ENCODE data around the gene OLFML3.

OLFML3 gene

DNA sequence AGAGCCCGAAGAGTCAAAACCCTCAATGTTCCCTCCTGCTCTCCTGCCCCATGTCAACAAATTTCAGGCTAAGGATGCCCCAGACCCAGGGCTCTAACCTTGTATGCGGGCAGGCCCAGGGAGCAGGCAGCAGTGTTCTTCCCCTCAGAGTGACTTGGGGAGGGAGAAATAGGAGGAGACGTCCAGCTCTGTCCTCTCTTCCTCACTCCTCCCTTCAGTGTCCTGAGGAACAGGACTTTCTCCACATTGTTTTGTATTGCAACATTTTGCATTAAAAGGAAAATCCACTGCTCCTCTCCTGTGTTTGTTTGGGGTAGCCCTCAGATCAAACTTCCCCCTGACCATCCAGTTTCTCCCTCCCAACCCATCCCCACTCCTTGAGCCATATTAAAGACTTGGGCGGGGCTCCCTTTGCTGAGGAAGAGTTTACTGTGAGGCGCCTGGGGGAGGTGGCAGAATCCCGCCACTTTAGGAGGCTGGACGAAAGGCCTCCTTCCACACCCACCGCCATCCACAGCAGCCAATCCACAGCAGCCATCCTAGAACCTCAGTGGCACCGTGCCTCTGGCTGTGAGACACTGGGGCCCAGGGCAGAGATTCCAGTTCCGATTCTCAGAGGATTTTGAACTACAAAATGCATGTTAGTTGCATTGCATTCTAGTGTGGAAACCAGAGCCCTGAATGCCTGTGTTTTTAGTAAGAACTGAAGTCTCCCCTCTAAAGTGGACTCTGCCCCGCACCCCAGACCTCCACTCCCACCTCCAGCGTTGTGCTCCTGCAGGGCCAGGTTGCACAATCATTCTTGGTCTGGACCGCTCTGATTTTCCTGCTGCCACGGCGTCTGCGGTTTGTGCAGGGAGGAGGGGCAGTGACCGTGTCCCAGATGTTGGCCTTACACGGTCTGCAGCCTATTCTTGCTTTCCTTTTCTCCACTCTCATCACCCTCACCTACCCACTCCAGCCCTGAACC lies 3.0 kb downstream of the OLFML3 start:
- H3K27me3 ChIP-seq (replicated peaks; ENCODE audit: control insufficient read depth, insufficient read depth, low read length): no peaks in the 10 kb centered on the region
- peak; percentile 90 for DNase-seq (ENCODE audit: low read depth)
- H3K4me1 ChIP-seq (ENCODE audit: control insufficient read depth, insufficient read depth, low read length): peaks cover 71% of the 10 kb centered on the region
- H3K9me3 ChIP-seq (ENCODE audit: control insufficient read depth, low read length): no peaks in the 10 kb centered on the region
- peak overlapping the region; percentile 83 for H3K9ac ChIP-seq (ENCODE audit: low read length)
- H3K36me3 ChIP-seq (ENCODE audit: control insufficient read depth, insufficient read depth, low read length, severe bottlenecking): no peaks in the 10 kb centered on the region
- peak overlapping the region; percentile 82 for H3K4me3 ChIP-seq (ENCODE audit: low read length)

DNA sequence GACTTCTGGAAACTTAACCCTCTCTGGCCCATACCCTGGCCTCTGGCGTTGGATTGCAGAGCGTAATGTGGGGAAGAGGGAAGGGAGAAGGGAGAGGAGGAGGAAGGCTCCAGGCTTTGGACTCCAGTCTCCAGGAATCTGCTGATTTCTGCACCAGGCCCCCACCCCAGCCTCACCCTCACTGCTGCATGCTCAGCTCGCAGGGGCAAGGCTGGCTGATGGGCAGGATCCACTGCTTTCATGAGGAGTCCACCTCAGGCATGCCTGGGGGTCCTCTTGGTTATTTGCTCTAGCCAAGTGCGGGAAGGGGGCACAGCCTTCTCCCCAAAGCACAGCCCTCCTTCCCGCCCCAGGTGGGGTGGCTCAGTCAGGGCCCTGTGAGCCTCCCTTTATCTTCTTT lies 3.7 kb downstream of the OLFML3 start:
- Histone ChIP-seq H3K4me1 (ENCODE audit: control insufficient read depth, insufficient read depth, low read length) (peaks cover 66% of the 10 kb centered on the region), H3K4me3 (ENCODE audit: low read length) (peak overlapping the region; percentile 82), H3K27me3 (replicated peaks; ENCODE audit: control insufficient read depth, insufficient read depth, low read length) (no peaks in the 10 kb centered on the region)

GRCh38 chr1:113983391-113983790 lies 4.1 kb downstream of the OLFML3 start:
- DNase-seq (ENCODE audit: low read depth): no peak
- H3K9ac ChIP-seq (ENCODE audit: low read length): peak overlapping the region; percentile 83
- peaks cover 61% of the 10 kb centered on the region for H3K4me1 ChIP-seq (ENCODE audit: control insufficient read depth, insufficient read depth, low read length)
- no peaks in the 10 kb centered on the region for H3K9me3 ChIP-seq (ENCODE audit: control insufficient read depth, low read length)
- H3K4me3 ChIP-seq (ENCODE audit: low read length): peak overlapping the region; percentile 82
- no peaks in the 10 kb centered on the region for H3K36me3 ChIP-seq (ENCODE audit: control insufficient read depth, insufficient read depth, low read length, severe bottlenecking)
- no peaks in the 10 kb centered on the region for H3K27me3 ChIP-seq (replicated peaks; ENCODE audit: control insufficient read depth, insufficient read depth, low read length)

More for the DNA sequence above, 3.7 kb downstream of the OLFML3 start:
- Histone ChIP-seq H3K36me3 (ENCODE audit: control insufficient read depth, insufficient read depth, low read length, severe bottlenecking) (no peaks in the 10 kb centered on the region), H3K9ac (ENCODE audit: low read length) (peak overlapping the region; percentile 83), H3K9me3 (ENCODE audit: control insufficient read depth, low read length) (no peaks in the 10 kb centered on the region)
- no peak for DNase-seq (ENCODE audit: low read depth)

GRCh38 chr1:113983826-113984225 lies 4.6 kb downstream of the OLFML3 start:
- peaks cover 58% of the 10 kb centered on the region for H3K4me1 ChIP-seq (ENCODE audit: control insufficient read depth, insufficient read depth, low read length)
- no peaks in the 10 kb centered on the region for H3K27me3 ChIP-seq (replicated peaks; ENCODE audit: control insufficient read depth, insufficient read depth, low read length)
- no peak for DNase-seq (ENCODE audit: low read depth)
- peak overlapping the region; percentile 82 for H3K4me3 ChIP-seq (ENCODE audit: low read length)
- no peaks in the 10 kb centered on the region for H3K36me3 ChIP-seq (ENCODE audit: control insufficient read depth, insufficient read depth, low read length, severe bottlenecking)
- H3K9ac ChIP-seq (ENCODE audit: low read length): peak overlapping the region; percentile 83
- no peaks in the 10 kb centered on the region for H3K9me3 ChIP-seq (ENCODE audit: control insufficient read depth, low read length)

GRCh38 chr1:113984710-113985109 lies 5.4 kb downstream of the OLFML3 start:
- H3K9me3 ChIP-seq (ENCODE audit: control insufficient read depth, low read length): peaks cover 3% of the 10 kb centered on the region
- H3K4me1 ChIP-seq (ENCODE audit: control insufficient read depth, insufficient read depth, low read length): peaks cover 51% of the 10 kb centered on the region
- no peaks in the 10 kb centered on the region for H3K36me3 ChIP-seq (ENCODE audit: control insufficient read depth, insufficient read depth, low read length, severe bottlenecking)
- DNase-seq (ENCODE audit: low read depth): no peak
- no peak overlapping the region for H3K9ac ChIP-seq (ENCODE audit: low read length)
- no peaks in the 10 kb centered on the region for H3K27me3 ChIP-seq (replicated peaks; ENCODE audit: control insufficient read depth, insufficient read depth, low read length)
- no peak overlapping the region for H3K4me3 ChIP-seq (ENCODE audit: low read length)

DNA sequence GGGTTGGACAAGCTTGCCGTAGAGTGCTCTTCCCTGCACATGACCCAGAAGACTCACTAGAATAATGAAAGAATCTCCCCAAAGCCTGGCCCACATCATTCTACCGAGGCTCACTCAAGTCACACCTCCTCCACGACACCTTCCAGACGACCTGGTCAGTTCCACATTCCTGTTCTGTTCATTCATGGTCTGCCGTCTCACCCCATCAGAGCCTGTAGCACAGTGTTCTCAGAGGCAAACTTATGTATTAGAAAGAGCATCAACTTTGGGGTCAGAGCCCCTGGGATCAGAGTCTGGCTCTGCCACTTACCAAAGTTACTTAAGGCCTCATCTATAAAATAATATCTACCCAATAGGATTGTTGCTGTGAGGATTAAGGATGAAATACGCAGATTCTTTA lies 7.5 kb downstream of the OLFML3 start:
- Histone ChIP-seq H3K4me3 (ENCODE audit: low read length) (no peak overlapping the region), H3K36me3 (ENCODE audit: control insufficient read depth, insufficient read depth, low read length, severe bottlenecking) (no peaks in the 10 kb centered on the region), H3K9ac (ENCODE audit: low read length) (no peak overlapping the region), H3K9me3 (ENCODE audit: control insufficient read depth, low read length) (peaks cover 3% of the 10 kb centered on the region), H3K27me3 (replicated peaks; ENCODE audit: control insufficient read depth, insufficient read depth, low read length) (no peaks in the 10 kb centered on the region), H3K4me1 (ENCODE audit: control insufficient read depth, insufficient read depth, low read length) (peaks cover 30% of the 10 kb centered on the region)
- no peak for DNase-seq (ENCODE audit: low read depth)

- Histone ChIP-seq H3K36me3 (ENCODE audit: control insufficient read depth, insufficient read depth, low read length, severe bottlenecking) (no peaks in the 10 kb centered on the region), H3K27me3 (replicated peaks; ENCODE audit: control insufficient read depth, insufficient read depth, low read length) (no peaks in the 10 kb centered on the region), H3K9me3 (ENCODE audit: control insufficient read depth, low read length) (peaks cover 3% of the 10 kb centered on the region), H3K4me3 (ENCODE audit: low read length) (no peak overlapping the region), H3K4me1 (ENCODE audit: control insufficient read depth, insufficient read depth, low read length) (peaks cover 26% of the 10 kb centered on the region), H3K9ac (ENCODE audit: low read length) (no peak overlapping the region)
- DNase-seq (ENCODE audit: low read depth): no peak
Measured at GRCh38 chr1:113987259-113987658, 8.0 kb downstream of the OLFML3 start.

GRCh38 chr1:113990530-113990929 lies 11.3 kb downstream of the OLFML3 start:
- Histone ChIP-seq H3K27me3 (replicated peaks; ENCODE audit: control insufficient read depth, insufficient read depth, low read length) (no peaks in the 10 kb centered on the region), H3K9ac (ENCODE audit: low read length) (no peak overlapping the region), H3K4me1 (ENCODE audit: control insufficient read depth, insufficient read depth, low read length) (no peaks in the 10 kb centered on the region), H3K36me3 (ENCODE audit: control insufficient read depth, insufficient read depth, low read length, severe bottlenecking) (no peaks in the 10 kb centered on the region), H3K9me3 (ENCODE audit: control insufficient read depth, low read length) (peaks cover 12% of the 10 kb centered on the region), H3K4me3 (ENCODE audit: low read length) (no peak overlapping the region)
- DNase-seq (ENCODE audit: low read depth): no peak

DNA sequence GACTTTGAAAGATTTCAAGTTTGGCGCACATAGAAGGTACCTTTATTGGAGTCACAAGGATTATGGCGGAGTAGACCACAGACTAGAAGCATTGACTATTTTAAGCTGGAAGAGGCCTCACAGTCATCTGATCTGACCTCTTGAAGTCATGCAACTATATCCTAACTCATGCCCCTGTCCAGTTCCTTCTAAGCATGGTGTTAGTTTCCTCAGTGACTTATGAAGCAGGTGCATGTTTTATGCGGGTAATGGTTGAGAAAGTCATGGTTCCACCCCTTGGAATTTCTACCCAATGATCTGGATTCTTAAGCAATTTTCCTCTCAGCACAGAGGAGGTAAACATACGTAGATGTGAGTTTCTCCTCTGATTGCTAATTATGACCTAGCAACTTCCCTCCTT lies 11.7 kb downstream of the OLFML3 start:
- H3K9ac ChIP-seq (ENCODE audit: low read length): no peak overlapping the region
- H3K4me3 ChIP-seq (ENCODE audit: low read length): no peak overlapping the region
- no peaks in the 10 kb centered on the region for H3K4me1 ChIP-seq (ENCODE audit: control insufficient read depth, insufficient read depth, low read length)
- peaks cover 17% of the 10 kb centered on the region for H3K9me3 ChIP-seq (ENCODE audit: control insufficient read depth, low read length)
- H3K27me3 ChIP-seq (replicated peaks; ENCODE audit: control insufficient read depth, insufficient read depth, low read length): no peaks in the 10 kb centered on the region
- no peaks in the 10 kb centered on the region for H3K36me3 ChIP-seq (ENCODE audit: control insufficient read depth, insufficient read depth, low read length, severe bottlenecking)
- DNase-seq (ENCODE audit: low read depth): no peak

DNA sequence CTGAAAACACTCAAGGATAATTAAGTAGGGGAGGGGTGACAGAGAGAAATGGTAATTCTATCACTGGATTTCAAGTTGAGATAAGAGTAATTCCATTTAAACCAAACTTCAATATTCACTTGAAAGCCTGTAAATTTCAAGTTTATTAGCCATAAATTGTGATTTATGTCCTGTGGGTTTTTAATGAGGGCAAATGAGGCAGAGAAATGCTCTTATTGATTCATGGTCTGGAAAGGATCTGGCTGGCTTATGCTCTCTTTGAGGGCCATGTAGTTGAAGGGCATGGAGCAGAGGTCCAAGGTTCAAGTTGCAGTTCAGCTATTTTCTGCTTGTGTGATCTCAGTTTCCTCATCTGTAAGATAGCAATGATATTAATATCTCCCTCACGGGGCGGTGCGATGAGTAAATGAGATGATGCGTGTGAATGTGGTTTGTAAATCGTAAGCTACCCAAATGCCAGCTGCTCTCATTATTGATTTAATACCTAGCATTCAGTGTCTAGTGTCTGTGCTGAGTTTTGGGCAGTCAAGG lies 12.3 kb downstream of the OLFML3 start:
- Histone ChIP-seq H3K4me1 (ENCODE audit: control insufficient read depth, insufficient read depth, low read length) (no peaks in the 10 kb centered on the region), H3K27me3 (replicated peaks; ENCODE audit: control insufficient read depth, insufficient read depth, low read length) (no peaks in the 10 kb centered on the region), H3K36me3 (ENCODE audit: control insufficient read depth, insufficient read depth, low read length, severe bottlenecking) (no peaks in the 10 kb centered on the region), H3K9me3 (ENCODE audit: control insufficient read depth, low read length) (peaks cover 22% of the 10 kb centered on the region), H3K4me3 (ENCODE audit: low read length) (no peak overlapping the region), H3K9ac (ENCODE audit: low read length) (no peak overlapping the region)
- DNase-seq (ENCODE audit: low read depth): no peak

DNA sequence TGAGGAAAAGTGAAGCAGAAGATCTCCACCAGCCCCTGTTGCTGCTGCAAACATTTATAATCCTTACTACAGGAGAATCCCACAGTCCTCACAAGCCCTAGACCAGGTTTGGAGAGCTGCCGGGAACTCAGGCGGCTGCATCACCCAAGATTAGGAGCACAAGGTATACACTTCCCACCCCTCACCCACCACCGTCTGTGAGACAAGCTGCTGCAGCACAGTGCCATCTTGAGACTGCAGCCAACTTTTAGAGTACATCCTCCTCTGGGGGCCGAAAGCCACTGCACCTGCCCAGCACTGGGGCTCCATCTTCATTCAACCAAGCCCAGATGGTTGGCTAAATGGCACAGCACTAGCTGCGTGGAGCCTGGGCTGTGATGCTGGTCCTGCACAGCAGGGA lies 13.8 kb downstream of the OLFML3 start:
- Histone ChIP-seq H3K4me1 (ENCODE audit: control insufficient read depth, insufficient read depth, low read length) (no peaks in the 10 kb centered on the region), H3K36me3 (ENCODE audit: control insufficient read depth, insufficient read depth, low read length, severe bottlenecking) (no peaks in the 10 kb centered on the region), H3K27me3 (replicated peaks; ENCODE audit: control insufficient read depth, insufficient read depth, low read length) (no peaks in the 10 kb centered on the region), H3K9me3 (ENCODE audit: control insufficient read depth, low read length) (peaks cover 23% of the 10 kb centered on the region), H3K9ac (ENCODE audit: low read length) (no peak overlapping the region), H3K4me3 (ENCODE audit: low read length) (no peak overlapping the region)
- no peak for DNase-seq (ENCODE audit: low read depth)

All from adipocyte (in vitro differentiated cells).